ENCODE data around the gene PIGQ.

DNA sequence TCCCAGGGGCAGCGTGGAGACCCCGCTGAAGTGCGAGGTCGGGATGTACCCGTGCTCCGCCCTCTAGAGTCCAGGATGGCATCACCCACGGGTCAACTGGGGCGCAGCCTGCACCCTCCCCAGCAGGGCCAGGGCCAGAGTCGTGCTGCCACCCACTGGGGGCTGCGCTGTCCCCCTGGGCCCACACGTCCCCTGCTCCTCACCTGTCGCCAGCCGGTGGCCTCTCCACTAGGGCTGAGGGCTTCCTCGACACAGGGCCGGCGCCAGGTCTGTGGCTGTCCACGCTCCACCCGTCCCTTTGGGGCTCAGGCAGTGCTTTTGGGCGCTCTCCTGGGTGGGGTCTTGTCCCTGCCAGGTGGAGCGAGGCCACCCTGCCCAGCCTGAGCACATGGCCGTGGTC, 21.2 kb upstream of the PIGQ start:
- TF ChIP-seq, protein P1, sequence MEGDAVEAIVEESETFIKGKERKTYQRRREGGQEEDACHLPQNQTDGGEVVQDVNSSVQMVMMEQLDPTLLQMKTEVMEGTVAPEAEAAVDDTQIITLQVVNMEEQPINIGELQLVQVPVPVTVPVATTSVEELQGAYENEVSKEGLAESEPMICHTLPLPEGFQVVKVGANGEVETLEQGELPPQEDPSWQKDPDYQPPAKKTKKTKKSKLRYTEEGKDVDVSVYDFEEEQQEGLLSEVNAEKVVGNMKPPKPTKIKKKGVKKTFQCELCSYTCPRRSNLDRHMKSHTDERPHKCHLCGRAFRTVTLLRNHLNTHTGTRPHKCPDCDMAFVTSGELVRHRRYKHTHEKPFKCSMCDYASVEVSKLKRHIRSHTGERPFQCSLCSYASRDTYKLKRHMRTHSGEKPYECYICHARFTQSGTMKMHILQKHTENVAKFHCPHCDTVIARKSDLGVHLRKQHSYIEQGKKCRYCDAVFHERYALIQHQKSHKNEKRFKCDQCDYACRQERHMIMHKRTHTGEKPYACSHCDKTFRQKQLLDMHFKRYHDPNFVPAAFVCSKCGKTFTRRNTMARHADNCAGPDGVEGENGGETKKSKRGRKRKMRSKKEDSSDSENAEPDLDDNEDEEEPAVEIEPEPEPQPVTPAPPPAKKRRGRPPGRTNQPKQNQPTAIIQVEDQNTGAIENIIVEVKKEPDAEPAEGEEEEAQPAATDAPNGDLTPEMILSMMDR (IDR thresholded peaks at IDR 0.05; ENCODE audit: insufficient read depth, low read length, poor library complexity, severe bottlenecking) = no peak
- no peak for TF ChIP-seq EZH2phosphoT487 (conservative IDR thresholded peaks at IDR 0.05; ENCODE audit: low read length)
